GM19452 (cell line): ENCODE data around the gene ELP4.
"Not testable (repeated sequence)": the region's sequence is repeated elsewhere in the genome, so short reads cannot be mapped to it uniquely, and the experiment has no call there.

Source experiments
- ATAC-seq: cut with Tn5 transposase; IDR thresholded peaks from one replicate; pipeline ENCODE4 v1.9.1; 2021; ENCODE audit not compliant: unreplicated experiment

ELP4 gene

GRCh38 chr11:31643857-31644256 lies 134.3 kb downstream of the ELP4 start:
- no peak for ATAC-seq

- ATAC-seq: no peak
These were observed 136.2 kb downstream of the ELP4 start for GRCh38 chr11:31645747-31646146.

- ATAC-seq: no peak
These were observed 136.6 kb downstream of the ELP4 start for GRCh38 chr11:31646216-31646615.

GRCh38 chr11:31649129-31649966 lies 139.8 kb downstream of the ELP4 start:
- no peak for ATAC-seq

- ATAC-seq: peak; percentile 45
These were observed 141.6 kb downstream of the ELP4 start for GRCh38 chr11:31651208-31651607.

- peak; percentile 59 for ATAC-seq
These were observed 142.3 kb downstream of the ELP4 start for GRCh38 chr11:31651822-31652221.

GRCh38 chr11:31652528-31652927 lies 143.0 kb downstream of the ELP4 start:
- ATAC-seq: peak; percentile 55

GRCh38 chr11:31655483-31655882 lies 145.9 kb downstream of the ELP4 start:
- no peak for ATAC-seq

GRCh38 chr11:31656051-31656450 lies 146.5 kb downstream of the ELP4 start:
- ATAC-seq: no peak

GRCh38 chr11:31657091-31657490 lies 147.5 kb downstream of the ELP4 start:
- no peak for ATAC-seq

- no peak for ATAC-seq
These were observed 154.6 kb downstream of the ELP4 start for GRCh38 chr11:31664129-31664528.

GRCh38 chr11:31664954-31665353 lies 155.4 kb downstream of the ELP4 start:
- no peak for ATAC-seq

GRCh38 chr11:31671681-31672080 lies 162.1 kb downstream of the ELP4 start:
- ATAC-seq: no peak

- ATAC-seq: not testable (repeated sequence)
These were observed 163.5 kb downstream of the ELP4 start for GRCh38 chr11:31673108-31673507.

GRCh38 chr11:31676280-31676982 lies 166.9 kb downstream of the ELP4 start:
- no peak for ATAC-seq

- no peak for ATAC-seq
These were observed 171.2 kb downstream of the ELP4 start for GRCh38 chr11:31680770-31681169.

- no peak for ATAC-seq
These were observed 177.7 kb downstream of the ELP4 start for GRCh38 chr11:31687256-31687655.

GRCh38 chr11:31687861-31688260 lies 178.3 kb downstream of the ELP4 start:
- no peak for ATAC-seq

GRCh38 chr11:31689559-31689958 lies 180.0 kb downstream of the ELP4 start:
- no peak for ATAC-seq

GRCh38 chr11:31690041-31690440 lies 180.5 kb downstream of the ELP4 start:
- ATAC-seq: no peak

GRCh38 chr11:31690516-31690915 lies 180.9 kb downstream of the ELP4 start:
- ATAC-seq: no peak

GRCh38 chr11:31692466-31692865 lies 182.9 kb downstream of the ELP4 start:
- no peak for ATAC-seq
